ENCODE data around the gene LIN7C. TPM values are rescaled to one million over a fixed set of nuclear protein-coding genes. Genes with fewer than 3 reads are reported as not detected.
A peak's percentile ranks its signal among the peaks of the same experiment; 100 is the strongest.

The LIN7C gene
- total RNA-seq, 4 donors from 2014 or later: 31.7 to 45.5 (median 42.6) TPM

DNA sequence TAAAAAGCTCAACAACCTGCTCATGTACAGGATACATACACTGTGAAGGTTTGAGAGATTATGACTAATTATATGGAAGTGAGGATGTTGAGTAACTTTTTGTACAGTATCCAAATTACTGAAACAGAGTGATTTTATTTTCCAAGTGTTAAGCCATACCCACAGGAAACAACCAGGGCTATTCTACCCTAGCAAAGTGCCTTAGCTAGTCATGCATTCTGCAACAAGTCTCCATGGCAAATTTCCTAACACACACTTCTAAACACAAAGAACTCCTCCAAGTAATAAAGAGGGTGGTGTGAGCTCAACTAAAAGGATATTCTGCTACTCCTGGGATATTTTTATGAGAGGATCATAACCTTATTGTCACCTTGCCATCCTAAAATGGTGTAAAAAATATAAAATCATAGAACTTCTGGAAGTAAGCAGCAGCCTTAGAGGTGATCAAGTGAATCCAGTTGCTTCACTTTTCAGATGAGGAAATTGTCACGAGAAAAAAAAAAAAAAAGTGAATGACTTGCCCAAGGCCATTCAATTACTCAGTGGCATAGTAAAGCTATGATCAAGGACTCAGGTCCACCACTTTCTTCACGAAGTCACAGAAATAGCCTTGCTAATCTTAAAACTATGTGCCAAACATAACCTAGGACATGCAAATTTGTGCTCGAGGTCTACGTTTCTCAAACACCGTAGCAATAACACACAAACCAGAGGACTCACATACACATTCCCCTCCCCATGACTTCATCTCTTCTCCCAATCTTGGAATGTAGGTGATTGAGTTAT is 38.2 kb downstream of the LIN7C start:
- Histone ChIP-seq H3K36me3 (no peaks in the 10 kb centered on the region), H3K4me3 (peak overlapping the region; percentile 98), H3K27ac (peak overlapping the region; percentile 97), H3K4me1 (peaks cover 77% of the 10 kb centered on the region), H3K9me3 (no peaks in the 10 kb centered on the region), H3K27me3 (no peaks in the 10 kb centered on the region)
- no peak for DNase-seq (ENCODE audit: low spot score in 2 of 2)
- TF ChIP-seq, protein P1, sequence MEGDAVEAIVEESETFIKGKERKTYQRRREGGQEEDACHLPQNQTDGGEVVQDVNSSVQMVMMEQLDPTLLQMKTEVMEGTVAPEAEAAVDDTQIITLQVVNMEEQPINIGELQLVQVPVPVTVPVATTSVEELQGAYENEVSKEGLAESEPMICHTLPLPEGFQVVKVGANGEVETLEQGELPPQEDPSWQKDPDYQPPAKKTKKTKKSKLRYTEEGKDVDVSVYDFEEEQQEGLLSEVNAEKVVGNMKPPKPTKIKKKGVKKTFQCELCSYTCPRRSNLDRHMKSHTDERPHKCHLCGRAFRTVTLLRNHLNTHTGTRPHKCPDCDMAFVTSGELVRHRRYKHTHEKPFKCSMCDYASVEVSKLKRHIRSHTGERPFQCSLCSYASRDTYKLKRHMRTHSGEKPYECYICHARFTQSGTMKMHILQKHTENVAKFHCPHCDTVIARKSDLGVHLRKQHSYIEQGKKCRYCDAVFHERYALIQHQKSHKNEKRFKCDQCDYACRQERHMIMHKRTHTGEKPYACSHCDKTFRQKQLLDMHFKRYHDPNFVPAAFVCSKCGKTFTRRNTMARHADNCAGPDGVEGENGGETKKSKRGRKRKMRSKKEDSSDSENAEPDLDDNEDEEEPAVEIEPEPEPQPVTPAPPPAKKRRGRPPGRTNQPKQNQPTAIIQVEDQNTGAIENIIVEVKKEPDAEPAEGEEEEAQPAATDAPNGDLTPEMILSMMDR (IDR thresholded peaks at IDR 0.05): no peak
- no peak for TF ChIP-seq EP300 (IDR thresholded peaks at IDR 0.05)
- peak in 1 of 3 donors; percentile 31 for TF ChIP-seq POLR2AphosphoS5 (IDR thresholded peaks at IDR 0.05)
- WGBS: 46% methylated on average over 5 of the region's 5 CpGs

DNA sequence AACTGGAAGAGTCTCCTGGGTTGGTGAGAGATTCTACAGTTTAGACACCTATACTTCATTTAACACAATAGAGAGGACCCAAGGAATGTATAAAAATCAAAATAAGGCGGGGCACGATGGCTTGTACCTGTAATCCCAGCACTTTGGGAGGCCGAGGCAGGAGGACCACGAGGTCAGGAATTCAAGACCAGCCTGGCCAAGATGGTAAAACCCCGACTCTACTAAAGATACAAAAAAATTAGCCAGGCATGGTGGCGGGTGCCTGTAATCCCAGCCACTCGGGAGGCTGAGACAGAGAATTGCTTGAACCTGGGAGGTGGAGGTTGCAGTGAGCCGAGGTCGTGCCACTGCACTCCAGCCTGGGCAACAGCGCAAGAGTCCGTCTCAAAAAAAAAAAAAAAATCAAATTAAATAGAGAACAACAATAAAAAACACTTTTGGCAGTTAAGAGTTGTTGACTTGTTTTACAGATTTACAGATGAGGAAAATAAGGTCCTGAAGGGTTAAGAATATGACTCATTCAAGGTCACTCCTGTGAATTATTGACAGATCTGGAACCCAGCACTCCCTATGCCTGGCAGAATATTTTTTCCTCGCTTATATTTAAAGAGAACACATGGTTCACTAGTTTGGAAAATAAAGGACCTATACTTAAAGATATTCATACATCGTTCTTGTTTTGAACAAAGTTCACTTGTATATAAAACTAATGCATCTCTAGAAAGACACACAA is 39.2 kb downstream of the LIN7C start:
- no peaks in the 10 kb centered on the region for H3K27me3 ChIP-seq
- H3K27ac ChIP-seq: peak overlapping the region; percentile 97
- 87% methylated on average over 13 of the region's 13 CpGs for WGBS
- TF ChIP-seq, protein P1 (IDR thresholded peaks at IDR 0.05): no peak
- TF ChIP-seq POLR2A (IDR thresholded peaks at IDR 0.05): no peak
- peaks cover 80% of the 10 kb centered on the region for H3K4me1 ChIP-seq
- no peak overlapping the region for H3K4me3 ChIP-seq
- H3K36me3 ChIP-seq: no peaks in the 10 kb centered on the region
- H3K9me3 ChIP-seq: no peaks in the 10 kb centered on the region
- DNase-seq (ENCODE audit: low spot score in 2 of 2): no peak

DNA sequence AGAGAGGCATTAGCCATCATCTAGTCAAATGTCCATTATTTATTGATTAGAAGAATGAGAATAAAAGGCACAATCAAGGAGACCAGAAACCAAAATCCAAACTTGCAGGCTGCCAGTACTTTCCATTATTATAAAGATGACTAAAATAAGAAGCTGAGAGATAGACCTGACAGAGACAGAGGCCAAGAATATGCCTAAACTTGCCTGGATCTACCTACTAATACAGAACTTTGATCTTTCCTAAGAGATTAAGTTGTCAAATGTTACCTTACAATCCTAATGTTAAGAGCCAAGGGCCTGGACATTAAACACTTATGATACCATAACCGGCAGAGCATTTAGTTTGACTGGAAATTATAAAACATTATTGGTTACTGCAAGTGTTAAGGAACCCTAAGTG is 40.2 kb downstream of the LIN7C start:
- TF ChIP-seq EP300 (IDR thresholded peaks at IDR 0.05) (no peak), POLR2A (IDR thresholded peaks at IDR 0.05) (no peak), POLR2AphosphoS5 (IDR thresholded peaks at IDR 0.05) (no peak)
- TF ChIP-seq, protein P1 (IDR thresholded peaks at IDR 0.05): no peak
- 52% methylated on average over 1 of the region's 1 CpG for WGBS
- H3K36me3 ChIP-seq: no peaks in the 10 kb centered on the region
- peaks cover 80% of the 10 kb centered on the region for H3K4me1 ChIP-seq
- H3K27me3 ChIP-seq: no peaks in the 10 kb centered on the region
- DNase-seq (ENCODE audit: low spot score in 2 of 2): no peak
- peak overlapping the region; percentile 53 for H3K27ac ChIP-seq
- H3K9me3 ChIP-seq: no peaks in the 10 kb centered on the region
- H3K4me3 ChIP-seq: no peak overlapping the region

DNA sequence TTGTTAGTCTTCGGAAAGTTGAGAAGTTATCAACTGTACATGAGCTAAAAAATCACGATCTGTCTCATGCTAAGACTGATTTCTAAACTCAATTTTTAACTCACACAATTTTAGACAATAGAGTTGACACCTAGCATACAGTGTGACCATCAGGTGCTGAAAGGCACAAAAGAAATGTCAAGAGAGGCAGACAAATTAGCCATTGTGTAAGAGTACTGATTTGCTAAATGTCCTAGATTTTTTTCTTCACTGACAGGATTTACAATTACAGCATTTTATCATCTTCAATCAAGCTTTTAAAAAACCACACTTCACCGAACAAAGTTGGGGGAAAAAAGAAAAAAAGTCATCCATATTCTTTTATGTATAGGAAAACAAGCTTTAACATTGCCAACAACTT is 40.9 kb downstream of the LIN7C start:
- H3K36me3 ChIP-seq: no peaks in the 10 kb centered on the region
- 45% methylated on average over 3 of the region's 3 CpGs for WGBS
- no peak overlapping the region for H3K4me3 ChIP-seq
- no peaks in the 10 kb centered on the region for H3K9me3 ChIP-seq
- no peaks in the 10 kb centered on the region for H3K27me3 ChIP-seq
- peaks cover 76% of the 10 kb centered on the region for H3K4me1 ChIP-seq
- TF ChIP-seq POLR2A (IDR thresholded peaks at IDR 0.05) (no peak), EP300 (IDR thresholded peaks at IDR 0.05) (no peak), POLR2AphosphoS5 (IDR thresholded peaks at IDR 0.05) (no peak)
- TF ChIP-seq, protein P1 (IDR thresholded peaks at IDR 0.05): no peak
- H3K27ac ChIP-seq: peak overlapping the region; percentile 53
- no peak for DNase-seq (ENCODE audit: low spot score in 2 of 2)

DNA sequence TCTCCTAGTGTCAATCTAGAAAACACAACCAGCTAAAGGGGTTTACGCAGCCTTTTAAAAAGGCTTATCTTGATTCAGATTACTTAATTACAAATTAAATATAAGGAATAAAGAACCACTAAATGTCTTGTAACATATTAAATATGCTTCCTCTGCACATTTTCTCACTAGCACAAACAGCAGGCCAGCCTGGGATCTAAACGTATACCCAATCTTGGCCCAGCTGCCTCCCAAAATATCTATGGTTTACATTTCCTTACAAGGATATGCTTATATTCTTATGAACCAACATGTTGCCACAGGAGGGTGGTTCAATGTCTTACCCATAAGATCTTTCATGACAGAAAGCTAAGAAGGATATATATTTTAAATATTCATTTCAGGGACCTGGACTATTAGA is 41.7 kb downstream of the LIN7C start:
- no peaks in the 10 kb centered on the region for H3K9me3 ChIP-seq
- WGBS: 58% methylated on average over 2 of the region's 2 CpGs
- no peak for DNase-seq (ENCODE audit: low spot score in 2 of 2)
- H3K36me3 ChIP-seq: no peaks in the 10 kb centered on the region
- TF ChIP-seq, protein P1 (IDR thresholded peaks at IDR 0.05): no peak
- TF ChIP-seq POLR2A (IDR thresholded peaks at IDR 0.05): no peak
- H3K4me1 ChIP-seq: peaks cover 76% of the 10 kb centered on the region
- H3K27me3 ChIP-seq: no peaks in the 10 kb centered on the region
- peak overlapping the region; percentile 53 for H3K27ac ChIP-seq
- no peak overlapping the region for H3K4me3 ChIP-seq
